HT1080 (cell line): ENCODE measurements around the gene ZNF616. TPM values are rescaled to one million over a fixed set of nuclear protein-coding genes. Genes with fewer than 3 reads are reported as not detected.
A peak's percentile ranks its signal among the peaks of the same experiment; 100 is the strongest.
"Not testable (repeated sequence)": the region's sequence is repeated elsewhere in the genome, so short reads cannot be mapped to it uniquely, and the experiment has no call there.

Source experiments
- DNase-seq: peaks from one replicate; pipeline ENCODE4 v3.0.0-alpha.2; 2015; ENCODE audit warnings: low read depth
- small RNA-seq: library from RNA; depleted of rRNA; stranded (forward); fragments of <200 nt; gene quantifications from one replicate; pipeline ENCODE3, GENCODE V24; 2014
- total RNA-seq: library from RNA; depleted of rRNA; stranded (reverse); fragments of >200 nt; shearing (Covaris generic); gene quantifications from 2 replicates; pipeline ENCODE4 v1.2.3, GENCODE V29; 2014; rRNA removed

ZNF616 gene
- total RNA-seq, 1 experiment from 2014 or later, result 3.8 TPM

- DNase-seq, result no peak
Observed at GRCh38 chr19:52110780-52111179, 29.0 kb downstream of the ZNF616 start.

- DNase-seq, result no peak
Observed at GRCh38 chr19:52102782-52103181, 37.0 kb downstream of the ZNF616 start.

GRCh38 chr19:52101866-52102562 is 37.7 kb downstream of the ZNF616 start:
- no peak for DNase-seq

- peak; percentile 24 for DNase-seq
Observed at GRCh38 chr19:52099497-52100138, 40.1 kb downstream of the ZNF616 start.

GRCh38 chr19:52096416-52096815 is 43.3 kb downstream of the ZNF616 start:
- not testable (repeated sequence) for DNase-seq

- DNase-seq, result peak; percentile 93
Observed at GRCh38 chr19:52095172-52096014, 44.3 kb downstream of the ZNF616 start, which contains the start of gene ZNF841. Gene ZNF841, minus strand, starts transcription at chr19:52095765. Its CDS starts 10,964 bp downstream, at chr19:52084801.

GRCh38 chr19:52094526-52095130 is 45.1 kb downstream of the ZNF616 start:
- peak; percentile 4 for DNase-seq

- DNase-seq, result peak; percentile 26
Observed at GRCh38 chr19:52086481-52086880, 53.3 kb downstream of the ZNF616 start.

- DNase-seq, result peak; percentile 84
Observed at GRCh38 chr19:52070496-52070895, 69.2 kb downstream of the ZNF616 start.

- DNase-seq, result no peak
Observed at GRCh38 chr19:52069653-52070052, 70.1 kb downstream of the ZNF616 start.

GRCh38 chr19:52066258-52066863 is 73.4 kb downstream of the ZNF616 start:
- DNase-seq, result no peak

GRCh38 chr19:52065399-52065798 is 74.3 kb downstream of the ZNF616 start:
- DNase-seq, result no peak

Small RNA genes within 50 kb of the gene (small RNA-seq; reads per million reads assigned to genes)
- not detected for gene RPL37P23

Other genes with a start within 250 kb of the ZNF616 start
- gene ZNF649, start 234.9 kb downstream of the ZNF616 start, total RNA-seq, result 5.5 and 7.4 TPM in 2 replicates
- 5.4 and 9.0 TPM in 2 replicates for gene ZNF613, start 212.5 kb downstream of the ZNF616 start, total RNA-seq
- 3.9 and 5.8 TPM in 2 replicates for gene ZNF350, start 153.1 kb downstream of the ZNF616 start, total RNA-seq
- 2.5 and 7.9 TPM in 2 replicates for gene ZNF615, start 131.7 kb downstream of the ZNF616 start, total RNA-seq
- gene ZNF614, start 111.6 kb downstream of the ZNF616 start, total RNA-seq, result 8.9 and 9.1 TPM in 2 replicates
- 3.2 and 3.3 TPM in 2 replicates for gene ZNF432, start 91.1 kb downstream of the ZNF616 start, total RNA-seq
- gene ZNF841, start 44.2 kb downstream of the ZNF616 start, total RNA-seq, result 4.8 and 5.8 TPM in 2 replicates
- 1.0 and 1.9 TPM in 2 replicates for gene ZNF836, start 31.7 kb upstream of the ZNF616 start, total RNA-seq
- gene PPP2R1A, start 50.1 kb upstream of the ZNF616 start, total RNA-seq, result 162 and 195 TPM in 2 replicates
- gene ZNF766, start 129.6 kb upstream of the ZNF616 start, total RNA-seq, result 8.8 and 8.9 TPM in 2 replicates
- gene ZNF480, start 157.2 kb upstream of the ZNF616 start, total RNA-seq, result 8.7 and 9.8 TPM in 2 replicates
- gene ZNF610, start 196.3 kb upstream of the ZNF616 start, total RNA-seq, result not detected in 2 replicates
- gene ZNF880, start 230.0 kb upstream of the ZNF616 start, total RNA-seq, result not detected in 2 replicates